Measurements from ENCODE around the gene AHR.

AHR gene

DNA sequence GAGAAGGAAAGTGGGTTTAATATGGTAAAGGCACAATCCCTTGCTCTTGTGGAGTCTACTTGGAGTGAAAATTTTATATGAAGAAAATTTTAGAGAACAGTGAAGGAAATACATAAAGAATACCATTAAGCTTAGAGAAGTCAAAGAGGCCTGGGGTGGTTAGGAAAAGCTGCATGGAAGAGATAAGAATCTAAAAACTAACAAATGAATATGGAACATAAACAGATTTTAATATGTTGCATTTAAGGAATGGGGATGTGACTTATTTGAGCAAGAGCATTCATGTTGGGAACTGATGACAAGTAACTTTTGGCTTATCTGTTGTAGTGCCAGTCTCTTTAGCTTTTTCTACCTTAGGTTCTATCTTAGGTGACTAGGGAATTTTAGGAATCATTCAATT, 31.0 kb downstream of the AHR start:
- Histone ChIP-seq H3K4me2 (ENCODE audit: low read length) (no peak overlapping the region), H3K36me3 (ENCODE audit: control insufficient read depth, insufficient read depth, low read length) (no peaks in the 10 kb centered on the region), H2AFZ (no peak overlapping the region), H3K27me3 (ENCODE audit: control insufficient read depth, insufficient read depth, low read length) (no peaks in the 10 kb centered on the region), H3K4me3 (ENCODE audit: low read depth, low read length) (no peak overlapping the region), H3K79me2 (no peaks in the 10 kb centered on the region), H3K27ac (no peak overlapping the region), H3K9ac (no peak overlapping the region), H3K4me1 (no peaks in the 10 kb centered on the region), H3K9me3 (ENCODE audit: control insufficient read depth, low read length) (no peaks in the 10 kb centered on the region)
- TF ChIP-seq, protein P1, sequence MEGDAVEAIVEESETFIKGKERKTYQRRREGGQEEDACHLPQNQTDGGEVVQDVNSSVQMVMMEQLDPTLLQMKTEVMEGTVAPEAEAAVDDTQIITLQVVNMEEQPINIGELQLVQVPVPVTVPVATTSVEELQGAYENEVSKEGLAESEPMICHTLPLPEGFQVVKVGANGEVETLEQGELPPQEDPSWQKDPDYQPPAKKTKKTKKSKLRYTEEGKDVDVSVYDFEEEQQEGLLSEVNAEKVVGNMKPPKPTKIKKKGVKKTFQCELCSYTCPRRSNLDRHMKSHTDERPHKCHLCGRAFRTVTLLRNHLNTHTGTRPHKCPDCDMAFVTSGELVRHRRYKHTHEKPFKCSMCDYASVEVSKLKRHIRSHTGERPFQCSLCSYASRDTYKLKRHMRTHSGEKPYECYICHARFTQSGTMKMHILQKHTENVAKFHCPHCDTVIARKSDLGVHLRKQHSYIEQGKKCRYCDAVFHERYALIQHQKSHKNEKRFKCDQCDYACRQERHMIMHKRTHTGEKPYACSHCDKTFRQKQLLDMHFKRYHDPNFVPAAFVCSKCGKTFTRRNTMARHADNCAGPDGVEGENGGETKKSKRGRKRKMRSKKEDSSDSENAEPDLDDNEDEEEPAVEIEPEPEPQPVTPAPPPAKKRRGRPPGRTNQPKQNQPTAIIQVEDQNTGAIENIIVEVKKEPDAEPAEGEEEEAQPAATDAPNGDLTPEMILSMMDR (IDR thresholded peaks at IDR 0.05), result no peak

DNA sequence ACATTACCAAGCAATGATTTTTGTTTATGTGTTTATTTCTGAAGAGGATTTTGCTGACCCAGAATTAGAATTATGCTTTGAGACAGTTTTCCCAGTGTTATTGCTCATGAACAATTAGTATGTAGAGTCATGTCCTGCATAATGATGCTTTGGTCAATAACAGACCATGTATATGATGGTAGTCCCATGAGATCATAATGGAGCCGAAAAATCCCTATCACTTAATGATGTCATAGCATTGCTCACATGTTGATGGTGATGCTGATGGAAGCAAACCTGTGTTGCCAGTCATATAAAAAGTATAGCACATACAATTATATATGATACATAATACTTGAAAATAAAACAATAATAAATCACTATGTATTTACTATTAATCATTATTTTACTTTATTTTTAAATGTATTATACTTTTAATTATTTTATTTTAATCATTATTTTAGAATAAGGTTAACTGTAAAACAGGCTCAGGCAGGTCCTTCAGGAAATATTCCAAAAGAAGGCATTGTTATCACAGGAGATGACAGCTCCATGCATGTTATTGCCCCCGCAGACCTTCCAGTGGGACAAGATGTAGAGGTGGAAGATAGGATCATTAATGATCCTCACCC, 33.5 kb downstream of the AHR start:
- Histone ChIP-seq H3K79me2 (no peaks in the 10 kb centered on the region), H3K9ac (no peak overlapping the region), H3K4me1 (no peaks in the 10 kb centered on the region), H3K36me3 (ENCODE audit: control insufficient read depth, insufficient read depth, low read length) (no peaks in the 10 kb centered on the region), H3K4me2 (ENCODE audit: low read length) (no peak overlapping the region), H2AFZ (no peak overlapping the region), H3K27ac (no peak overlapping the region), H3K4me3 (ENCODE audit: low read depth, low read length) (no peak overlapping the region), H3K27me3 (ENCODE audit: control insufficient read depth, insufficient read depth, low read length) (no peaks in the 10 kb centered on the region), H3K9me3 (ENCODE audit: control insufficient read depth, low read length) (no peaks in the 10 kb centered on the region)
- TF ChIP-seq, protein P1 (IDR thresholded peaks at IDR 0.05), result no peak

DNA sequence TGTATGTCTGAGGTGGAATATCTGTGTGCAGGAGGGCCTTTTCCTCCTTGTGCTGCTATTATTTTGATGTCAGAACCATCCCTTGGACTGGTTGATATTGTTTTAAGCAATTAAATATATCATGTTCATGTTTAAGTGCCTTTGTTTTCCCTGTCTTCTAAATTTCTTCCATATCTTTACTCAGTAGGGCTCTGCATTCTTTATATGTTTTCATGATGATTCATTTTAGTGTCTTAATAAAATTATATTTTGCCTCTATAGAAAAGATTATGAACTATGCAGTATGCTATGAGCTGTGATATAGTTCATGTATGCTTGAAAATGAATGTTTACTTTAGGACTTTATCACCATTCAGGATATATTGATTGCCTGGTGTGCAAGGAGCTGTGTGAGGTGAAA, 34.8 kb downstream of the AHR start:
- TF ChIP-seq, protein P1 (IDR thresholded peaks at IDR 0.05), result no peak
- no peaks in the 10 kb centered on the region for H3K36me3 ChIP-seq (ENCODE audit: control insufficient read depth, insufficient read depth, low read length)
- H3K27ac ChIP-seq, result no peak overlapping the region
- H3K9ac ChIP-seq, result no peak overlapping the region
- H3K4me2 ChIP-seq (ENCODE audit: low read length), result no peak overlapping the region
- H3K27me3 ChIP-seq (ENCODE audit: control insufficient read depth, insufficient read depth, low read length), result no peaks in the 10 kb centered on the region
- no peaks in the 10 kb centered on the region for H3K9me3 ChIP-seq (ENCODE audit: control insufficient read depth, low read length)
- H3K4me3 ChIP-seq (ENCODE audit: low read depth, low read length), result no peak overlapping the region
- H2AFZ ChIP-seq, result no peak overlapping the region
- H3K79me2 ChIP-seq, result no peaks in the 10 kb centered on the region
- H3K4me1 ChIP-seq, result no peaks in the 10 kb centered on the region

DNA sequence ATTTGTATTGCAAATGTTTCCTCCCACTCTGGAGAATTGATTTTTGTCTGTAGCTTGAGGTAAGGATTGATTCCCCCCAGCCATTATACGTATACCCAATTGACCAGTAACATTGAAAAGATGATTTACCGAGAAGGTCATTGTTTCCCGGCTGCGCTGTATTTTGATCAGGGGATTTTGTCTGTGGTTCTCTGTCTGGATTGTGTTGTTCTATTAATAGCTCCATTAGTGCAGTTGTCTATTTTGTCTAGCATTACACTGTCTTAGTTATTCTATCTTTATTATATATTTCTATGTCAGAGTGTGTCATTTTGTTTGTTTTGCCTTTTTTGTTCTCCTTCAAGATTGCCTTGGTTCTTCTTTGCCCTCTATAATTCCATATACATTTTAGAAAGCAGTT, 37.7 kb downstream of the AHR start:
- TF ChIP-seq, protein P1 (IDR thresholded peaks at IDR 0.05), result no peak
- H2AFZ ChIP-seq, result no peak overlapping the region
- no peaks in the 10 kb centered on the region for H3K36me3 ChIP-seq (ENCODE audit: control insufficient read depth, insufficient read depth, low read length)
- H3K27ac ChIP-seq, result no peak overlapping the region
- no peaks in the 10 kb centered on the region for H3K4me1 ChIP-seq
- no peak overlapping the region for H3K4me3 ChIP-seq (ENCODE audit: low read depth, low read length)
- H3K27me3 ChIP-seq (ENCODE audit: control insufficient read depth, insufficient read depth, low read length), result no peaks in the 10 kb centered on the region
- H3K9me3 ChIP-seq (ENCODE audit: control insufficient read depth, low read length), result no peaks in the 10 kb centered on the region
- no peak overlapping the region for H3K9ac ChIP-seq
- H3K4me2 ChIP-seq (ENCODE audit: low read length), result no peak overlapping the region
- H3K79me2 ChIP-seq, result no peaks in the 10 kb centered on the region

DNA sequence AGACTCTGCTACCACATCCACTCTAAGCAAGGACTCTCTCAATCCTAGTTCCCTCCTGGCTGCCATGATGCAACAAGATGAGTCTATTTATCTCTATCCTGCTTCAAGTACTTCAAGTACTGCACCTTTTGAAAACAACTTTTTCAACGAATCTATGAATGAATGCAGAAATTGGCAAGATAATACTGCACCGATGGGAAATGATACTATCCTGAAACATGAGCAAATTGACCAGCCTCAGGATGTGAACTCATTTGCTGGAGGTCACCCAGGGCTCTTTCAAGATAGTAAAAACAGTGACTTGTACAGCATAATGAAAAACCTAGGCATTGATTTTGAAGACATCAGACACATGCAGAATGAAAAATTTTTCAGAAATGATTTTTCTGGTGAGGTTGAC, 40.7 kb downstream of the AHR start:
- Histone ChIP-seq H3K4me3 (ENCODE audit: low read depth, low read length) (no peak overlapping the region), H3K79me2 (no peaks in the 10 kb centered on the region), H2AFZ (no peak overlapping the region), H3K4me2 (ENCODE audit: low read length) (no peak overlapping the region), H3K27me3 (ENCODE audit: control insufficient read depth, insufficient read depth, low read length) (no peaks in the 10 kb centered on the region), H3K27ac (no peak overlapping the region), H3K9ac (no peak overlapping the region), H3K9me3 (ENCODE audit: control insufficient read depth, low read length) (no peaks in the 10 kb centered on the region), H3K4me1 (no peaks in the 10 kb centered on the region), H3K36me3 (ENCODE audit: control insufficient read depth, insufficient read depth, low read length) (no peaks in the 10 kb centered on the region)
- TF ChIP-seq, protein P1 (IDR thresholded peaks at IDR 0.05), result no peak
